Keratinocyte (primary cell): ENCODE results near the gene MKLN1. TPM values are rescaled to one million over a fixed set of nuclear protein-coding genes. Genes with fewer than 3 reads are reported as not detected.
"Not testable (repeated sequence)": the region's sequence is repeated elsewhere in the genome, so short reads cannot be mapped to it uniquely, and the experiment has no call there.

Experiments
- DNase-seq: peaks from one replicate; pipeline ENCODE4 v3.0.0-alpha.2; 2011; ENCODE audit warnings: low read depth, missing footprints, low spot score
- FAIRE-seq: peaks from 2 replicates; lab custom pipeline; 2011; peaks lifted over from hg19 to GRCh38; lab: Jason Lieb, UNC
- H2AFZ ChIP-seq: 2 replicates; pipeline ENCODE4 v1.6.0; 2012; ENCODE audit warnings: low read length, control low read depth, inconsistent platforms; ENCODE audit not compliant: control insufficient read depth
- H3K27ac ChIP-seq: 2 replicates; pipeline ENCODE4 v1.5.1; 2011; ENCODE audit warnings: low read length; ENCODE audit not compliant: control insufficient read depth, insufficient read depth
- H3K27me3 ChIP-seq: 3 replicates; pipeline ENCODE4 v1.6.0; 2011; ENCODE audit warnings: low read length; ENCODE audit not compliant: control insufficient read depth, insufficient read depth; ENCODE audit errors: extremely low read depth
- H3K36me3 ChIP-seq, 2 experiments: 2 replicates in 1 of 2; 3 replicates in 1 of 2; pipeline ENCODE4 v1.5.1; 2011; ENCODE audit warnings: low read length in 2 of 2, mild to moderate bottlenecking in 1 of 2; ENCODE audit not compliant: control insufficient read depth in 2 of 2, insufficient read depth in 2 of 2; ENCODE audit errors: extremely low read depth in 1 of 2
- H3K4me1 ChIP-seq: 3 replicates; pipeline ENCODE4 v1.5.1; 2011; ENCODE audit warnings: low read length; ENCODE audit not compliant: control insufficient read depth, insufficient read depth; ENCODE audit errors: extremely low read depth
- H3K4me2 ChIP-seq: 3 replicates; pipeline ENCODE4 v1.6.0; 2011; ENCODE audit warnings: low read depth, low read length; ENCODE audit not compliant: control insufficient read depth, insufficient read depth; ENCODE audit errors: extremely low read depth
- H3K4me3 ChIP-seq, 3 experiments: fragments of 200-600 bp in 1 of 3; sonication (generic) in 1 of 3; 2 replicates in 2 of 3; 3 replicates in 1 of 3; pipeline ENCODE4 v1.5.1; 2011 to 2016; ENCODE audit warnings: low read length in 3 of 3, mild to moderate bottlenecking in 3 of 3, control low read depth in 2 of 3, inconsistent platforms in 1 of 3, low read depth in 1 of 3, mixed read lengths in 1 of 3, mixed run types in 1 of 3, moderate library complexity in 1 of 3; ENCODE audit not compliant: control insufficient read depth in 2 of 3, insufficient read depth in 2 of 3; ENCODE audit errors: extremely low read depth in 1 of 3
- H3K79me2 ChIP-seq: 2 replicates; pipeline ENCODE4 v1.6.0; 2012; ENCODE audit warnings: low read length; ENCODE audit not compliant: control insufficient read depth, insufficient read depth
- H3K9ac ChIP-seq: 3 replicates; pipeline ENCODE4 v1.6.0; 2011; ENCODE audit warnings: low read length; ENCODE audit not compliant: control insufficient read depth, insufficient read depth; ENCODE audit errors: extremely low read depth
- H3K9me1 ChIP-seq: 3 replicates; pipeline ENCODE4 v1.6.0; 2011; ENCODE audit warnings: low read length; ENCODE audit not compliant: control insufficient read depth, insufficient read depth; ENCODE audit errors: extremely low read depth
- H3K9me3 ChIP-seq: 2 replicates; pipeline ENCODE4 v1.5.1; 2012; ENCODE audit warnings: low read depth, low read length; ENCODE audit not compliant: control insufficient read depth
- H4K20me1 ChIP-seq: 3 replicates; pipeline ENCODE4 v1.6.0; 2011; ENCODE audit warnings: low read length; ENCODE audit not compliant: control insufficient read depth, insufficient read depth; ENCODE audit errors: extremely low read depth
- CTCF ChIP-seq, 3 experiments: IDR thresholded peaks in 1 of 3; conservative IDR thresholded peaks in 1 of 3; optimal IDR thresholded peaks in 1 of 3; 2 replicates in 2 of 3; 3 replicates in 1 of 3; pipeline versions ENCODE3 to v1.5.1; 2011; ENCODE audit warnings: low read length in 3 of 3, mild to moderate bottlenecking in 3 of 3, moderate library complexity in 2 of 3, control low read depth in 1 of 3, inconsistent platforms in 1 of 3; ENCODE audit not compliant: insufficient read depth in 2 of 3; ENCODE audit errors: extremely low read depth in 1 of 3
- EZH2 ChIP-seq: IDR thresholded peaks from one replicate; pipeline ENCODE4 v1.6.1; 2012; ENCODE audit warnings: inconsistent platforms, mild to moderate bottlenecking, low read length, moderate library complexity
- dilution Hi-C: fragments of 300-500 bp; cut with MboI; formaldehyde crosslinking; loops from one replicate; pipeline ENCODE4 v1.7.0; 2020; ENCODE audit warnings: low sequenced_read_pairs; ENCODE audit not compliant: extremely low pct_ligation_motif_present
- polyA plus RNA-seq, 5 experiments: library from polyadenylated mRNA; depleted of rRNA in 3 of 5; stranded (reverse) in 3 of 5; stranded (forward) in 1 of 5; unstranded in 1 of 5; fragments of >200 nt; gene quantifications; 1 replicate in 1 of 5; 2 replicates in 3 of 5; 3 replicates in 1 of 5; pipeline versions ENCODE4 v1.2.1 to v1.2.3, GENCODE V29; 2011 to 2012; ENCODE audit warnings: missing spikeins in 2 of 5, low read depth in 1 of 5, low replicate concordance in 1 of 5

Gene MKLN1
- polyA plus RNA-seq, 1 donor (not counting 4 experiments of a cell fraction or from before 2014, with no cell fraction given) = 43.8 TPM

- H3K36me3 ChIP-seq = peaks cover 0 to 4% of the 10 kb centered on the region in 2 experiments
- no peak overlapping the region for H2AFZ ChIP-seq
- no peaks in the 10 kb centered on the region for H3K79me2 ChIP-seq
- no peak overlapping the region for H3K4me2 ChIP-seq
- H3K27me3 ChIP-seq = no peaks in the 10 kb centered on the region
- H3K9me3 ChIP-seq = no peaks in the 10 kb centered on the region
- dilution Hi-C loops = no loop called here
- H3K4me3 ChIP-seq = no peak overlapping the region
- no peak for FAIRE-seq
- TF ChIP-seq EZH2 (no peak), CTCF (optimal IDR thresholded peaks at IDR 0.05 in 1 of 3, IDR thresholded peaks at IDR 0.05 in 1 of 3, conservative IDR thresholded peaks at IDR 0.05 in 1 of 3; ENCODE audit: extremely low read depth in 1 of 3, insufficient read depth in 2 of 3, low read length in 3 of 3) (no peak)
- H3K9ac ChIP-seq = no peak overlapping the region
- H3K27ac ChIP-seq = no peak overlapping the region
- H4K20me1 ChIP-seq = no peaks in the 10 kb centered on the region
- peaks cover 6% of the 10 kb centered on the region for H3K4me1 ChIP-seq
- no peak for DNase-seq
- H3K9me1 ChIP-seq = no peaks in the 10 kb centered on the region
Observed at GRCh38 chr7:131425992-131426391, 98.3 kb downstream of the MKLN1 start.

- H3K36me3 ChIP-seq, H3K4me3 ChIP-seq, dilution Hi-C loops, H3K27me3 ChIP-seq, H3K27ac ChIP-seq, H3K4me2 ChIP-seq, H3K9me1 ChIP-seq, FAIRE-seq, H2AFZ ChIP-seq, H3K9me3 ChIP-seq, H3K79me2 ChIP-seq, H4K20me1 ChIP-seq, DNase-seq, H3K9ac ChIP-seq: not testable (repeated sequence)
- H3K4me1 ChIP-seq = peaks cover 14% of the 10 kb centered on the region
Observed at GRCh38 chr7:131430826-131431225, 103.2 kb downstream of the MKLN1 start.

GRCh38 chr7:131431289-131431688 lies 103.6 kb downstream of the MKLN1 start:
- peaks cover 3 to 5% of the 10 kb centered on the region in 2 experiments for H3K36me3 ChIP-seq
- no peak overlapping the region for H3K4me3 ChIP-seq
- H3K9me1 ChIP-seq = no peaks in the 10 kb centered on the region
- FAIRE-seq (peak; percentile 97), DNase-seq (peak; percentile 50)
- H3K4me2 ChIP-seq = no peak overlapping the region
- no peak overlapping the region for H2AFZ ChIP-seq
- H3K9me3 ChIP-seq = no peaks in the 10 kb centered on the region
- TF ChIP-seq EZH2 (no peak), CTCF (optimal IDR thresholded peaks at IDR 0.05 in 1 of 3, IDR thresholded peaks at IDR 0.05 in 1 of 3, conservative IDR thresholded peaks at IDR 0.05 in 1 of 3; ENCODE audit: extremely low read depth in 1 of 3, insufficient read depth in 2 of 3, low read length in 3 of 3) (no peak)
- H3K79me2 ChIP-seq = no peaks in the 10 kb centered on the region
- H4K20me1 ChIP-seq = no peaks in the 10 kb centered on the region
- dilution Hi-C loops = no loop called here
- no peaks in the 10 kb centered on the region for H3K27me3 ChIP-seq
- no peak overlapping the region for H3K9ac ChIP-seq
- H3K4me1 ChIP-seq = peaks cover 14% of the 10 kb centered on the region
- H3K27ac ChIP-seq = no peak overlapping the region
